ENCODE measurements around the gene MAML3.

GRCh38 chr4:140100771-140101170 is 53.2 kb downstream of the MAML3 start:
- TF ChIP-seq GATA3 (IDR thresholded peaks at IDR 0.05; ENCODE audit: low read depth, low read length) (no peak), GATA2 (IDR thresholded peaks at IDR 0.05; ENCODE audit: low read depth, low read length) (no peak)
